ENCODE data around the gene MS4A10.

The MS4A10 gene

DNA sequence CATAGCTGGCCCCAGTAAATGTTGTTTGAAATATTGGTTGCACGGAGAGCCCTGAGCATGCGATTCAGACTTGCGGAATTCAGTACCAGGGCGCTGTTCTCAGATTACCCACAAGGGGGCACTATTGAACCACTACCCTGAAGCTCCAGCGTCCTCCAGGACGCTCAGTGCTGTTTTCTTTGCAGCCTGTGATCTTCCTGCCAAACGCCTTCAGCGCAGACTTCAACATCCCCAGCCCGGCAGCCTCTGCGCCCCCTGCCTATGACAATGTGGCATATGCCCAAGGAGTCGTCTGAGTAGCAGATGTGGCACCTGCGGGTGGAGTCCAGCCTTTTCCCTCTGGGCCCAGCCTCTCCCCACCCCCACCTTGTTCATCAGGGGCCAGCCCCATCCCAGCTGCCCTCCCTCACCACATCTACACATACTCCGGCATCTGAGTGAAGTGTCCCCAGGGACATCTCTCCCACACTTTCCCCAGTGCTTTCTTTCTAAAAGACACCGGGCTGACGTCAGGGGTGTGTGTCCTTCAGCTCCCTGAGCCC, 9.6 kb upstream of the MS4A10 start:
- H3K27ac ChIP-seq = no peak overlapping the region
- TF ChIP-seq ZFX (IDR thresholded peaks at IDR 0.05) = no peak
- TF ChIP-seq, protein P1, sequence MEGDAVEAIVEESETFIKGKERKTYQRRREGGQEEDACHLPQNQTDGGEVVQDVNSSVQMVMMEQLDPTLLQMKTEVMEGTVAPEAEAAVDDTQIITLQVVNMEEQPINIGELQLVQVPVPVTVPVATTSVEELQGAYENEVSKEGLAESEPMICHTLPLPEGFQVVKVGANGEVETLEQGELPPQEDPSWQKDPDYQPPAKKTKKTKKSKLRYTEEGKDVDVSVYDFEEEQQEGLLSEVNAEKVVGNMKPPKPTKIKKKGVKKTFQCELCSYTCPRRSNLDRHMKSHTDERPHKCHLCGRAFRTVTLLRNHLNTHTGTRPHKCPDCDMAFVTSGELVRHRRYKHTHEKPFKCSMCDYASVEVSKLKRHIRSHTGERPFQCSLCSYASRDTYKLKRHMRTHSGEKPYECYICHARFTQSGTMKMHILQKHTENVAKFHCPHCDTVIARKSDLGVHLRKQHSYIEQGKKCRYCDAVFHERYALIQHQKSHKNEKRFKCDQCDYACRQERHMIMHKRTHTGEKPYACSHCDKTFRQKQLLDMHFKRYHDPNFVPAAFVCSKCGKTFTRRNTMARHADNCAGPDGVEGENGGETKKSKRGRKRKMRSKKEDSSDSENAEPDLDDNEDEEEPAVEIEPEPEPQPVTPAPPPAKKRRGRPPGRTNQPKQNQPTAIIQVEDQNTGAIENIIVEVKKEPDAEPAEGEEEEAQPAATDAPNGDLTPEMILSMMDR (conservative IDR thresholded peaks at IDR 0.05) = peak; percentile 96

DNA sequence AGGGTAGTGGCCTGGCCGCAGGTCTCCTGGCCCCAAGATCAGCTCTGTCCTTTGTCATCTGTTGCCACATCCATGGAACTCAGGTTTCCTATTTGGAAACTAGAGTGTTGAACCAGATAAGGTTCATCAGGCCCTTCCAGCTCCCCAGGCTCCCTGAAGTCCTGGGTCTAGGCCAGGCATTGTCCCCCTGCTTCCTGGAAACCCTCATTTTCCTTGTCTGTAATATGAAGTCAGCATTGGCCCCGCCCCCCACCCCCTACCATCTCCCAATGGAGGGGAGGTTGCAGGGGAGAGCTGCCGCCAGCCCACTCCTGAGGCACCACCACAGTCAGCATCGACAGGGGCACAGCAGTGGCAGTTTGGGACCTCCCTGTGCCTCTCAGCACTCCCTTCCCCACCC, 9.0 kb upstream of the MS4A10 start:
- TF ChIP-seq, protein P1 (conservative IDR thresholded peaks at IDR 0.05) = no peak
- TF ChIP-seq ZFX (IDR thresholded peaks at IDR 0.05) = no peak

DNA sequence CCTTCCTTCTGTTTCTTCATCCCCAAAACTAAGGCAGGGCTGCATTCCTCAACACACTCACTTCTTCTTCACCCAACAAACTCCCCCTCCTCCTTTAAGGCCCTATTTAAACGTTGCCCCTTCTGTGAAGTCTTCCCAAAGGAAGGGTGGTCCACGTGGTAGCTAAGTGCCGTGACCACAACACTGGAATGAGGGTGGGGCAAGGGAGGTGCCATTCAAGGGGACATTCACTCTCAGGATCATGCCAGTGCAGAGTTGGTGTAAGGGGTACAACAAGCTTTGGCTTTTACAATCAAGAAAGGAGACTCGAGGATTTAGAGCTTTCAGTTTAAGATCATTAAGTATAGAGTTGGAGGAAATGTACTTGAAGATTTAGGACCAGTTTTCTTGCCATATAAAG, 8.0 kb upstream of the MS4A10 start:
- no peak overlapping the region for H3K27ac ChIP-seq
- no peak for TF ChIP-seq ZFX (IDR thresholded peaks at IDR 0.05)
- TF ChIP-seq, protein P1 (conservative IDR thresholded peaks at IDR 0.05) = no peak

More for the DNA sequence above, 9.0 kb upstream of the MS4A10 start:
- no peak overlapping the region for H3K27ac ChIP-seq

DNA sequence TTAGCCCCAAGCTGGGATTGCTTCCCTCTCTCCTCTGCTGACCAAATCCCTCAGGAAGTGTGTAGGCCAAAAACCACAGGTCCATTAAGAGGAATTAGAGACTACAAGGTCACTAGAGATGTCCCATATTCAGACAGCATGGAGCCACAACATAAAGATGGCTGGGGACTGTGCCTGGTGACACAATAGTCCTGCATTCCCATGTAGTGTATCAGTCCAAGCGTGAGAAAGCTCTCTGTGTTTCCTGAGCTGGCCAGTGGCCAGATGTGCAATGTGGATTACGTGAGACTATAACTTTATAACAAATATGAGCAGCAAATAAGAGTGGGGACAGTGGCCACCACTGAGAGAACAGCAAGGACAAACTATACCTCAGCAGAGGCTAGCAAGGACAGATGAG, 7.6 kb upstream of the MS4A10 start:
- no peak overlapping the region for H3K27ac ChIP-seq
- no peak for TF ChIP-seq ZFX (IDR thresholded peaks at IDR 0.05)
- TF ChIP-seq, protein P1 (conservative IDR thresholded peaks at IDR 0.05) = no peak

DNA sequence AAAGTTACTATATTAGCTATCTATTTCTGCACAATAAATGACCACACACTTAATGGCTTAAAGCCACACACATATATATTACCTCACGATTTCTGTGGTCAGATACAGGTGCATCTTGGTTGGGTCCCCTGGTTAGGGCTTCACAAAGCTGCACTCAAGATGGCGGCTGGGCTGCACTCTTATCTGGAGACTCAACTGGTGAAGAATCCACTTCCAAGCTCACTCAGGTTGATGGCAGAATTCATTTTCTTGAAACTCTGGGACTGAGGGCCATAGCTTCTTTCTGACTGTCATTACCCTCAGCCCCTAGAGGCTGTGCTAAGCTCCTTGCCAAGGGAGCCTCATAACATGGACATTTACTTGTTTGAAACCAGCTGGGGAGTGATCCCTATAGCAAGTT, 5.1 kb upstream of the MS4A10 start:
- TF ChIP-seq, protein P1 (conservative IDR thresholded peaks at IDR 0.05) = no peak
- no peak for TF ChIP-seq ZFX (IDR thresholded peaks at IDR 0.05)
- no peak overlapping the region for H3K27ac ChIP-seq

DNA sequence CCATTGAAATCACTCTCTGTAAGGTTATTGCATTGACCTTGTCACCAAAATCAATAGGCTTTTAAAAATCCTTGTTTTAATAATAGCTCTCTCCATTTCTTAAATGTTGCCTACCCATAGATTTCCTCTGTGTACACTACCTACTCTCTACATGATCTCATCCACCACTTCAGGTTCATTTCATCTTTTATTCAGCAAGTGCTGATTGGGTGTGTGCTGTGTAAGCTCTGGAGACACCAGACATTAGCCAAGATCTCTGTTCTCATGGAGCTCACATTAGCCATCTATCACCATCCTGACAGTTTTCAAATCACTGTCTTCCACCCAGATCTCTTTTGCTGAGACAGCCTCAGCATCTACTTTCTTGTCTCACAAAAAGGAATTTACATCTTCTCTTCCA, 4.4 kb upstream of the MS4A10 start:
- H3K27ac ChIP-seq = no peak overlapping the region
- TF ChIP-seq, protein P1 (conservative IDR thresholded peaks at IDR 0.05) = no peak
- TF ChIP-seq ZFX (IDR thresholded peaks at IDR 0.05) = no peak

DNA sequence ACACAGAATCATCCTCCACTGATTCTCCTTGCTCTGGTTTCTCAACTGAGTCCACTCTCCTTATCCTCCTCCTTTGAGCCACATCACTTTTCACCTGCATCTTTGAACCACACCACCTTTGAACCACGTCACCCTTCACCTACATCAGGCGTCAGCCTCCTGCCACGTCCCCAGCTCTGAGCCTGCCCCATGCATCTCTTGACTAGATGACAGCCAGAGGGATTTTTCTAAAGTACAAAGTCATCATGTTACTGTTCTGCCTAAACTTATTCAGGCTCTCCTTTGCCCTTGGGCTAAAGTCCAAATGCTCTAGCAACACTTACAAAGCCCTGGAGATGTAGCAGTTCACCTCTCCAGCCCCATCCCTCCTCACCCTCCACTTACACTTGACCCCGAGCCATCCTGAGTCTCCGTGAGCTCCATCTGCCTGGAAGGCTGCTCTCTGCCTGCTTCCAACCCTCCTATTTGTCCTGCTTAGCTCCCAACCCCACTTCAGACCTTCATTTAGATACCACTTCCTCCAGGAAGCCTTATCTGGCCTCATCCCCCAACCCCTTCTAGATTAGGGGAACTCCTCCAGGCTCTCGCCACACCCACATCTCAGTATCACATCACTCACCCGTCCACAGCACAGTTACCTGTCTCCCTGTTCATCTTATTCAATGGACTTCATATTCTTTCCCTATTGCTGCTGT, 3.7 kb upstream of the MS4A10 start:
- no peak for TF ChIP-seq ZFX (IDR thresholded peaks at IDR 0.05)
- TF ChIP-seq, protein P1 (conservative IDR thresholded peaks at IDR 0.05) = no peak
- no peak overlapping the region for H3K27ac ChIP-seq

Measured in C4-2B (cell line).